ENCODE measurements around the gene CNPY2. TPM values are rescaled to one million over a fixed set of nuclear protein-coding genes. Genes with fewer than 3 reads are reported as not detected.
A peak's percentile ranks its signal among the peaks of the same experiment; 100 is the strongest.
"Not testable (repeated sequence)": the region's sequence is repeated elsewhere in the genome, so short reads cannot be mapped to it uniquely, and the experiment has no call there.

Gene CNPY2
- total and polyA plus RNA-seq, 11 donors = 26.8 to 67.3 (median 39.0) TPM

DNA sequence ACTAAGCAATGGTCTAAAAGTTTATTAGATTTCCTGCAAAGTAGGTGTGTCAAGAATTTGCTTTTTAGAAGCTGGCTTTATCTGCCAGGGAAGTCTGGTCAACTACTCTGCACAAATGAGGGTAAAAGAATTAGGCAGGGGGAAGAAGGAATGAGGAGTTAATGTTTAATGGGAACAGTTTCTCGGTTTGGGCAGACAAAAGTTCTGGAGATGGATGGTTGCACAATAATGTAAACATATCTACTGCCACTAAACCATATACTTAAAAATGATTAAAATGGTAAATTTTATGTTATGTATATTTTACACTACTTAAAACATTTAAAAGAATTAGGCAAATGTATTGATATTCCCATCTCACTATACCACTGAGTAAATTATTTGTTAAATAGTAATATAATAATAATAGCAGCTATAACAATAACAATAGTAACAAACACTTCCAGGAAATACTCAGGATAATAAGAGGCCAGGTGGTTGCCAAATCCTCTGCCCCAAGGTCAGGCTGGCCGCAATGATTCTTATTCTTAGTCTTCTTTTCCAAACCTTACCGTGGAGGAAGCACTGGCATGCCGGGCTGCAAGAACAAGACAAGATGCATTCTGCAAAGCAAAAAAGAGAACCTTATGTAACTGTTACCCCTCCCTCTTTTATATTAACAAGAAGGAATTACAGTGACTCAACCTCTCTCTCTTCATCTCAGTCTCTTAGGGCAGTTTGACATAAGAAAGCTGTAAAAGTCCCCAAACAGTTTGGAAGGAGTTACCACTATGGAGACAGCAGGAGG, 29.6 kb downstream of the CNPY2 start:
- Histone ChIP-seq H3K27ac (peak overlapping the region in 6 of 12 donors; percentile 6 to 32 (median 17)), H3K36me3 (peaks cover 0 to 94% (median 70%) of the 10 kb centered on the region in 9 donors), H3K27me3 (no peaks in the 10 kb centered on the region), H3K4me3 (no peak overlapping the region), H3K4me1 (peaks cover 7 to 29% (median 17%) of the 10 kb centered on the region in 12 donors), H3K9me3 (no peaks in the 10 kb centered on the region)
- intact Hi-C loops (cut with DNase I) = no loop called here
- TF ChIP-seq, protein P1, sequence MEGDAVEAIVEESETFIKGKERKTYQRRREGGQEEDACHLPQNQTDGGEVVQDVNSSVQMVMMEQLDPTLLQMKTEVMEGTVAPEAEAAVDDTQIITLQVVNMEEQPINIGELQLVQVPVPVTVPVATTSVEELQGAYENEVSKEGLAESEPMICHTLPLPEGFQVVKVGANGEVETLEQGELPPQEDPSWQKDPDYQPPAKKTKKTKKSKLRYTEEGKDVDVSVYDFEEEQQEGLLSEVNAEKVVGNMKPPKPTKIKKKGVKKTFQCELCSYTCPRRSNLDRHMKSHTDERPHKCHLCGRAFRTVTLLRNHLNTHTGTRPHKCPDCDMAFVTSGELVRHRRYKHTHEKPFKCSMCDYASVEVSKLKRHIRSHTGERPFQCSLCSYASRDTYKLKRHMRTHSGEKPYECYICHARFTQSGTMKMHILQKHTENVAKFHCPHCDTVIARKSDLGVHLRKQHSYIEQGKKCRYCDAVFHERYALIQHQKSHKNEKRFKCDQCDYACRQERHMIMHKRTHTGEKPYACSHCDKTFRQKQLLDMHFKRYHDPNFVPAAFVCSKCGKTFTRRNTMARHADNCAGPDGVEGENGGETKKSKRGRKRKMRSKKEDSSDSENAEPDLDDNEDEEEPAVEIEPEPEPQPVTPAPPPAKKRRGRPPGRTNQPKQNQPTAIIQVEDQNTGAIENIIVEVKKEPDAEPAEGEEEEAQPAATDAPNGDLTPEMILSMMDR (IDR thresholded peaks at IDR 0.05) = no peak
- no peak for TF ChIP-seq POLR2A (IDR thresholded peaks at IDR 0.05)
- peak in 1 of 4 donors; percentile 33 for ATAC-seq
- WGBS, 4 donors = 28 to 40% (median 36%) methylated on average over 4 of the region's 4 CpGs
- DNase-seq = no peak

GRCh38 chr12:56284263-56284662, 31.5 kb downstream of the CNPY2 start:
- ATAC-seq; DNase-seq; H3K27ac ChIP-seq; H3K27me3 ChIP-seq; H3K9me3 ChIP-seq; intact Hi-C loops (cut with DNase I); H3K4me3 ChIP-seq: not testable (repeated sequence)
- H3K4me1 ChIP-seq = peaks cover 7 to 29% (median 16%) of the 10 kb centered on the region in 12 donors
- peaks cover 0 to 96% (median 73%) of the 10 kb centered on the region in 9 donors for H3K36me3 ChIP-seq
- 85 to 90% (median 88%) methylated on average over 5 of the region's 5 CpGs for WGBS, 4 donors

DNA sequence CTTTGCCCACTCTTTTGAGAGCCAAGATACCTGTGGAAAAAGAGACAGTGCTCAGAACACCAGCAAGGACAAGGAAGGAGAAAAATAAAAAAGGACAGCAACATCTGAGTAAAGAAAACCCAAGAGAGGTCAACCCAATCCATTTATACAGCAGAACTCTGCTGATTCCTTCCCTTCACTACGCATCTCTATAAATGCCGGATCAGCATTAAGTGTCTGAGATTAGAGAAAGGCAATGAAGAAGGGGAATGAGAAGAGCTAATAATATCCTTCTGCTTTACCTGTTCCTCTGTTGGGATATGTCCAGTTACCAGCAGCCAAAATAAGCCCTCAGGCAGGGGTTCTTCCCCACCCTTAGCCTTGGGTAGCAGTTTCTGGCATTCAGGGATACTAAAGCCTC, 33.2 kb downstream of the CNPY2 start:
- WGBS, 4 donors = 85 to 91% (median 88%) methylated on average over 2 of the region's 2 CpGs

DNA sequence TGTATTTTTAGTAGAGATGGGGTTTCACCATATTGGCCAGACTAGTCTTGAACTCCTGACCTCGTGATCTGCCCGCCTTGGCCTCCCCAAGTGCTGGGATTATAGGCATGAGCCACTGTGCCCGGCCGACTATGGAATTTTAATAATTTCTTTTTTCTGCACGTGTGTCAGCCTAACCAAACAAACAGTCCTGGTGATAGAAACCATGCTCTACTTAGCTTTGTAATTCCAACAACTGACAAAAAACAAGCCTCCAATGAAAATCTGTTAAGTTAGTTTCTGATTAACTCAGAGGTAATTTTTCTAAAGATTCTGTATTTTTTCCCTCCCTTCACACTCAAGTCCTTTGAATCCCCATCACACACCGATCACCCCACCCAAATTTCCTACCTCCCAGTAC, 33.8 kb downstream of the CNPY2 start:
- intact Hi-C loops (cut with DNase I) = no loop called here
- no peak for ATAC-seq
- DNase-seq = no peak
- no peak overlapping the region for H3K4me3 ChIP-seq
- peaks cover 6 to 16% (median 13%) of the 10 kb centered on the region in 12 donors for H3K4me1 ChIP-seq
- WGBS, 4 donors = 87 to 92% (median 89%) methylated on average over 6 of the region's 6 CpGs
- H3K36me3 ChIP-seq = peaks cover 0 to 100% (median 94%) of the 10 kb centered on the region in 9 donors
- H3K9me3 ChIP-seq = no peaks in the 10 kb centered on the region
- TF ChIP-seq POLR2A (IDR thresholded peaks at IDR 0.05) = no peak
- TF ChIP-seq, protein P1 (IDR thresholded peaks at IDR 0.05) = no peak
- H3K27ac ChIP-seq = no peak overlapping the region
- no peaks in the 10 kb centered on the region for H3K27me3 ChIP-seq

More for the DNA sequence above, 33.2 kb downstream of the CNPY2 start:
- Histone ChIP-seq H3K27me3 (no peaks in the 10 kb centered on the region), H3K9me3 (no peaks in the 10 kb centered on the region), H3K27ac (no peak overlapping the region), H3K4me1 (peaks cover 7 to 19% (median 15%) of the 10 kb centered on the region in 12 donors), H3K4me3 (no peak overlapping the region), H3K36me3 (peaks cover 0 to 97% (median 90%) of the 10 kb centered on the region in 9 donors)
- intact Hi-C loops (cut with DNase I) = no loop called here
- DNase-seq (no peak), ATAC-seq (no peak)
- TF ChIP-seq, protein P1 (IDR thresholded peaks at IDR 0.05) = no peak
- TF ChIP-seq POLR2A (IDR thresholded peaks at IDR 0.05) = no peak
